ENCODE results near the gene C14orf119.

C14orf119 gene

DNA sequence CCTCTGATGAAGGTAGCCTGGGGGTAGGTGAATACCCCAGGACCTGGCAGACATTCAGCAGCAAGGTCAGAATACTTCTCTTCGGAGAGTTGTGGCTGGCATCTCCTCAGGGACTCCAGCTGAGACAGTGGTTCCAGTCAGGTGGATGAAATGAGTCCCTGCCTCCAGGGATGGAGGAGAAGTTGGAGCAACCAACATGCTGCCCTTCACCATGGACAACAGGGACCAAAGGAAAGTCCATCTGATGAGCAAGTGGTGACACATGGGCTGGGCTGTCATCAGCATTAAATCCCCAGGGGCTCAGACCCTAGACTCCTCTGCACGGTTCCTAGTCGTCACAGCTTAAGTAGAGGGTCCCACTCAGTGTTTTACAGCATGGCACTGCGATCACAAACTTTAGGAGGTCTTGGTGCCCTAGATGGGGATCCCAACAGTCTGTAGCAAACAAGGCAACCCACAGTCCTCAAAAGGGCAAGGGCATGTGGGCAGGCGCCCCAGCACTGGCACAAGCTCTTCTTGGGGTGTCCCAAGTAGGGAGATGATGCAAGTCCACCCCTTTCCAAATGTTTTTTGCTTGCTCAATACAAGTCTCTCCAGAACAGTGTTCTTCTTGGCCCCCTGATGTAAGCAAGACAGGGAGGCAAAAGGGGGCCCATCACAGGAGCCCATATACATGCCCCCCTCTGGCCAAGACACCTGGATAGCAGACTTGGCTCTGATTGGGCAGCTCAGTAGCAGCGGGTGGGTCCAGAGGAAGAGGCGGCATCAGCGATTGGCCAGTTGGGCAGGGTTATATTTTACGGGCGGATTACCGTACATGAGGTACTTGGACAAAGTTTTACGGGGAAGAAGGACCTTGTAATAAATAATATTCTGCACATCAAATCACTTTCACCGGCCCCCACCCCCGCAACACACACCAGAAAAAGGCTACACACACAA lies 27.2 kb upstream of the C14orf119 start:
- peak overlapping the region; percentile 40 for H3K4me2 ChIP-seq (ENCODE audit: low read depth, low read length, poor library complexity, severe bottlenecking)
- no peak overlapping the region for H3K4me3 ChIP-seq (ENCODE audit: insufficient read depth, low read length, poor library complexity, severe bottlenecking)
- H2AFZ ChIP-seq (ENCODE audit: low read depth, low read length, severe bottlenecking) = no peak overlapping the region
- no peak overlapping the region for H3K27ac ChIP-seq (ENCODE audit: low read depth, low read length)
- H3K9me3 ChIP-seq (ENCODE audit: insufficient read depth, low read length) = no peaks in the 10 kb centered on the region
- H4K20me1 ChIP-seq (ENCODE audit: low read depth, low read length) = peaks cover 9% of the 10 kb centered on the region; the same call in 1 of the 2 replicates
- peaks cover 11% of the 10 kb centered on the region for H3F3A ChIP-seq (ENCODE audit: insufficient read depth)
- peak overlapping the region; percentile 9; the same call in 1 of the 2 replicates for H3K9ac ChIP-seq (ENCODE audit: low read length)
- peaks cover 36% of the 10 kb centered on the region for H3K36me3 ChIP-seq (ENCODE audit: low read length)
- H3K79me2 ChIP-seq (ENCODE audit: insufficient read depth, low read length) = peaks cover 38% of the 10 kb centered on the region
- no peak for TF ChIP-seq EZH2phosphoT487 (conservative IDR thresholded peaks at IDR 0.05; ENCODE audit: low read length)
- TF ChIP-seq, protein P1, sequence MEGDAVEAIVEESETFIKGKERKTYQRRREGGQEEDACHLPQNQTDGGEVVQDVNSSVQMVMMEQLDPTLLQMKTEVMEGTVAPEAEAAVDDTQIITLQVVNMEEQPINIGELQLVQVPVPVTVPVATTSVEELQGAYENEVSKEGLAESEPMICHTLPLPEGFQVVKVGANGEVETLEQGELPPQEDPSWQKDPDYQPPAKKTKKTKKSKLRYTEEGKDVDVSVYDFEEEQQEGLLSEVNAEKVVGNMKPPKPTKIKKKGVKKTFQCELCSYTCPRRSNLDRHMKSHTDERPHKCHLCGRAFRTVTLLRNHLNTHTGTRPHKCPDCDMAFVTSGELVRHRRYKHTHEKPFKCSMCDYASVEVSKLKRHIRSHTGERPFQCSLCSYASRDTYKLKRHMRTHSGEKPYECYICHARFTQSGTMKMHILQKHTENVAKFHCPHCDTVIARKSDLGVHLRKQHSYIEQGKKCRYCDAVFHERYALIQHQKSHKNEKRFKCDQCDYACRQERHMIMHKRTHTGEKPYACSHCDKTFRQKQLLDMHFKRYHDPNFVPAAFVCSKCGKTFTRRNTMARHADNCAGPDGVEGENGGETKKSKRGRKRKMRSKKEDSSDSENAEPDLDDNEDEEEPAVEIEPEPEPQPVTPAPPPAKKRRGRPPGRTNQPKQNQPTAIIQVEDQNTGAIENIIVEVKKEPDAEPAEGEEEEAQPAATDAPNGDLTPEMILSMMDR (IDR thresholded peaks at IDR 0.05; ENCODE audit: insufficient read depth, low read length, poor library complexity, severe bottlenecking) = no peak
- H3K9me2 ChIP-seq (replicated peaks; ENCODE audit: insufficient read depth, low read length) = no peaks in the 10 kb centered on the region
- H3K27me3 ChIP-seq (ENCODE audit: low read length) = no peaks in the 10 kb centered on the region

DNA sequence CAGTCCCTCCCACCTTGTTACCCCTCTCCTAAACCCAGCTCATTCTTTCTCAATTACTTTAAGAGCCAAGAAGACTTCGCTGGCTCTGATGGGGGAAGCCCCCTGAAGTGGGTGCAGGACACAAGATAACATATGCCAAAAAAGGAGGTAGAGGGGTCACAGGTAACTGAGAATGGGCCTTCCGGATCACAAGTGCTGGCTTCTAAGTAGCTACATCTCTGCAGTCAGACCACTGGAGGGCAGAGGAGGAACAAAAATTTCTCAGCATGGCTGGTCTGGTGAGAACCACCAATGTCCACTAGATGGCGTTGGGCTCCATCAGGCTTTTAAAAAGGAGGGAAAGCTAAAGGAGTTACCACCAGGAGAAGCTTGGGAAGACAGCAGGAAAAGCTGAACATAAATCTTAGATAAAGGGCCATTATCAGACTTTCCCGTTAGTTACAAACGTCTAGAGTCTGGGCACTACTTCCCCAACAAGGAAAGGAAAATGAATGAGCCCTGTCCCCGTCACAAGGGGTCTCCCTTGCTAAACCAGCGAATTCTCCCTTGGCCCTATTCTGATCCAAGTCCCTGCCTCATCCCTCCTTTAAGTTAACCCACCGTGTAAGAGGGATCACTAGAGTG lies 26.4 kb upstream of the C14orf119 start:
- H3K27me3 ChIP-seq (ENCODE audit: low read length) = no peaks in the 10 kb centered on the region
- H4K20me1 ChIP-seq (ENCODE audit: low read depth, low read length) = peaks cover 9% of the 10 kb centered on the region; the same call in 1 of the 2 replicates
- H3F3A ChIP-seq (ENCODE audit: insufficient read depth) = peaks cover 11% of the 10 kb centered on the region
- peaks cover 38% of the 10 kb centered on the region for H3K79me2 ChIP-seq (ENCODE audit: insufficient read depth, low read length)
- peak overlapping the region; percentile 9; the same call in 1 of the 2 replicates for H3K9ac ChIP-seq (ENCODE audit: low read length)
- H3K9me2 ChIP-seq (replicated peaks; ENCODE audit: insufficient read depth, low read length) = no peaks in the 10 kb centered on the region
- H2AFZ ChIP-seq (ENCODE audit: low read depth, low read length, severe bottlenecking) = no peak overlapping the region
- peaks cover 28% of the 10 kb centered on the region for H3K36me3 ChIP-seq (ENCODE audit: low read length)
- no peak overlapping the region for H3K4me3 ChIP-seq (ENCODE audit: insufficient read depth, low read length, poor library complexity, severe bottlenecking)
- H3K27ac ChIP-seq (ENCODE audit: low read depth, low read length) = no peak overlapping the region
- no peaks in the 10 kb centered on the region for H3K9me3 ChIP-seq (ENCODE audit: insufficient read depth, low read length)
- TF ChIP-seq, protein P1 (IDR thresholded peaks at IDR 0.05; ENCODE audit: insufficient read depth, low read length, poor library complexity, severe bottlenecking) = peak; percentile 100
- no peak for TF ChIP-seq EZH2phosphoT487 (conservative IDR thresholded peaks at IDR 0.05; ENCODE audit: low read length)
- peak overlapping the region; percentile 42 for H3K4me2 ChIP-seq (ENCODE audit: low read depth, low read length, poor library complexity, severe bottlenecking)

DNA sequence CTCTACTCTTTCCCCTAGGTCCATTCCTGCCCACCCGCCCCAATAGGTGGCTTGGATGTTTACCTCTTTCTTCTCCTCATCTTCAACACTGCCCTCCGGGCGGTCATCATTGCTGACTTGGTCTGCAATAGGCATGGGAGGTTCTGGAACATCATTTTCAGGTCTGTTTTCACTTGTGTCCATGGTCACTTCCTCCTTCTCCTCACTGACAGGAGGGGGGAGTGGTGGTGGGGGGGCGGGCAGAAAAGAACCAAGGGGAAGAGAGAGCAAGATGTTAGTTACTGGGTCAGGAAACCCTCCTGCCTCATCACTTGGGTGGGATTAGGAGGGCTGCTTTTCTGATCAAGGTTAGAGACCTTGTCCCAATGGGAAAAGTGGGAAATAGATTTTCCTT lies 25.9 kb upstream of the C14orf119 start:
- no peak overlapping the region for H3K4me3 ChIP-seq (ENCODE audit: insufficient read depth, low read length, poor library complexity, severe bottlenecking)
- H3K36me3 ChIP-seq (ENCODE audit: low read length) = peaks cover 23% of the 10 kb centered on the region
- TF ChIP-seq EZH2phosphoT487 (conservative IDR thresholded peaks at IDR 0.05; ENCODE audit: low read length) = no peak
- TF ChIP-seq, protein P1 (IDR thresholded peaks at IDR 0.05; ENCODE audit: insufficient read depth, low read length, poor library complexity, severe bottlenecking) = no peak
- H3K27ac ChIP-seq (ENCODE audit: low read depth, low read length) = no peak overlapping the region
- no peaks in the 10 kb centered on the region for H3K27me3 ChIP-seq (ENCODE audit: low read length)
- peaks cover 9% of the 10 kb centered on the region; the same call in 1 of the 2 replicates for H4K20me1 ChIP-seq (ENCODE audit: low read depth, low read length)
- H3K9me2 ChIP-seq (replicated peaks; ENCODE audit: insufficient read depth, low read length) = no peaks in the 10 kb centered on the region
- no peak overlapping the region for H2AFZ ChIP-seq (ENCODE audit: low read depth, low read length, severe bottlenecking)
- no peaks in the 10 kb centered on the region for H3K9me3 ChIP-seq (ENCODE audit: insufficient read depth, low read length)
- H3K9ac ChIP-seq (ENCODE audit: low read length) = no peak overlapping the region; the same call in 1 of the 2 replicates
- peak overlapping the region; percentile 42 for H3K4me2 ChIP-seq (ENCODE audit: low read depth, low read length, poor library complexity, severe bottlenecking)
- peaks cover 38% of the 10 kb centered on the region for H3K79me2 ChIP-seq (ENCODE audit: insufficient read depth, low read length)
- H3F3A ChIP-seq (ENCODE audit: insufficient read depth) = peaks cover 11% of the 10 kb centered on the region

Measured in SU-DHL-6 (cell line).